ENCODE data around the gene CD180.

DNA sequence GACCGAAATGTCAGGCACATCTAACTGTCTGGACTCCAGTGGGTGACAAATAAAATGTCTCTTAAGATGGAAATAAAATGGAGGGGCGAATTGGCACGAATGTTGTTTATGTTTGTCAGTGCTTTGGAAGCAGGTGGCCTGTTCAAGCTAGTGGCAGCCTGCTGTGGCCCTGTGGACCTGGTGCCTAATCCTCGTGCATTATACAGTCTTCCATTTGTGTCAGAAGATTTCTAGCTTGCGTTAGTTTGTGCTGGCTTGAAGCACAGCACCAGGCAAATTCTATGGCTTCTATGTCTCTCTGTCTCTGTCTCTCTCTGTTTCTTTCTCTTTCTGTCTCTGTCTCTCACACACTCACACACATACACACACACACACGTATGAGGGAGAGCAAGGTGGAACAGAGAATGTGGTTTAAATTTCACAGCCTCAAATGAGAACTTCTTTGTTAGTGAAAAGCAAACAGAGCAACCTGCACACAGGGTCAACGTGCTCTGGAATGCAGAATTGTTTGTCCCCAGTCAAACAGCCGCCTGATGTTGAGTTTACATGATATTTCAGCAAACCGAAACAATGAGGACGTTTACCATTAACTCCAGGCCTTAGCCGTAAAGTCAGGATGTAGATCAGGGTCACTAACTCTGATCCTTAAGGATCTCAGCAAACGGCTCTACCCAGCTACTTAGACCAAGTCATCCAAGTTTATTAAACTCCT, 39.0 kb upstream of the CD180 start:
- TF ChIP-seq, protein P1, sequence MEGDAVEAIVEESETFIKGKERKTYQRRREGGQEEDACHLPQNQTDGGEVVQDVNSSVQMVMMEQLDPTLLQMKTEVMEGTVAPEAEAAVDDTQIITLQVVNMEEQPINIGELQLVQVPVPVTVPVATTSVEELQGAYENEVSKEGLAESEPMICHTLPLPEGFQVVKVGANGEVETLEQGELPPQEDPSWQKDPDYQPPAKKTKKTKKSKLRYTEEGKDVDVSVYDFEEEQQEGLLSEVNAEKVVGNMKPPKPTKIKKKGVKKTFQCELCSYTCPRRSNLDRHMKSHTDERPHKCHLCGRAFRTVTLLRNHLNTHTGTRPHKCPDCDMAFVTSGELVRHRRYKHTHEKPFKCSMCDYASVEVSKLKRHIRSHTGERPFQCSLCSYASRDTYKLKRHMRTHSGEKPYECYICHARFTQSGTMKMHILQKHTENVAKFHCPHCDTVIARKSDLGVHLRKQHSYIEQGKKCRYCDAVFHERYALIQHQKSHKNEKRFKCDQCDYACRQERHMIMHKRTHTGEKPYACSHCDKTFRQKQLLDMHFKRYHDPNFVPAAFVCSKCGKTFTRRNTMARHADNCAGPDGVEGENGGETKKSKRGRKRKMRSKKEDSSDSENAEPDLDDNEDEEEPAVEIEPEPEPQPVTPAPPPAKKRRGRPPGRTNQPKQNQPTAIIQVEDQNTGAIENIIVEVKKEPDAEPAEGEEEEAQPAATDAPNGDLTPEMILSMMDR (IDR thresholded peaks at IDR 0.05): no peak
- TF ChIP-seq POLR2A (IDR thresholded peaks at IDR 0.05): no peak

Data from heart left ventricle (tissue), 13 donors.